WTC11 (cell line): ENCODE results near the gene F8A3. TPM values are rescaled to one million over a fixed set of nuclear protein-coding genes. Genes with fewer than 3 reads are reported as not detected.

ENCODE experiments used
- ATAC-seq: fragments of 200-7000 bp; cut with Tn5 transposase; 2 replicates; pipeline ENCODE4 v1.10.0; 2021; ENCODE audit warnings: mild to moderate bottlenecking, moderate library complexity
- CTCF ChIA-PET: fragments of 300-600 bp; sonication (Branson Sonifier 250); formaldehyde crosslinking; loops from one replicate; lab custom pipeline; 2021; ENCODE audit warnings: antibody characterized with exemption; lab: Charles Lee
- POLR2A ChIA-PET: fragments of 350-600 bp; sonication (Branson Sonifier 250); formaldehyde crosslinking; loops from one replicate; lab custom pipeline; 2021; ENCODE audit warnings: antibody characterized with exemption; lab: Charles Lee
- DNase-seq: peaks from one replicate; pipeline ENCODE4 v3.0.0; 2021; ENCODE audit warnings: low spot score
- H3K27ac Mint-ChIP-seq: 2 replicates; pipeline ENCODE4 v1.8.0; 2021; ENCODE audit warnings: mixed read lengths
- H3K27me3 Mint-ChIP-seq: 2 replicates; pipeline ENCODE4 v1.8.0; 2021; ENCODE audit warnings: low read depth, mild to moderate bottlenecking, moderate library complexity, mixed read lengths
- H3K36me3 Mint-ChIP-seq: 2 replicates; pipeline ENCODE4 v1.8.0; 2021; ENCODE audit warnings: mixed read lengths
- H3K4me1 Mint-ChIP-seq: 2 replicates; pipeline ENCODE4 v1.8.0; 2022; ENCODE audit warnings: mixed read lengths
- H3K4me3 Mint-ChIP-seq: 2 replicates; pipeline ENCODE4 v1.8.0; 2021; ENCODE audit warnings: mild to moderate bottlenecking, moderate library complexity, mixed read lengths
- H3K9me3 Mint-ChIP-seq: 2 replicates; pipeline ENCODE4 v1.8.0; 2021; ENCODE audit warnings: mixed read lengths
- ARID4B ChIP-seq: sonication (generic); formaldehyde crosslinking; IDR thresholded peaks from 2 replicates; pipeline ENCODE4 v1.8.0; 2023; ENCODE audit warnings: missing genetic modification reagents, mild to moderate bottlenecking, borderline replicate concordance
- CBFB ChIP-seq: sonication (generic); formaldehyde crosslinking; IDR thresholded peaks from 2 replicates; pipeline ENCODE4 v1.8.1; 2022; ENCODE audit warnings: mild to moderate bottlenecking, low read depth, missing genetic modification reagents
- GTF2I ChIP-seq: fragments of 250-450 bp; sonication (Bioruptor Pico); conservative IDR thresholded peaks from 2 replicates; pipeline ENCODE4 v1.4.0; 2021; ENCODE audit warnings: mild to moderate bottlenecking
- JAZF1 ChIP-seq: fragments of 250-450 bp; sonication (Bioruptor Pico); IDR thresholded peaks from 2 replicates; pipeline ENCODE4 v1.9.0; 2021; ENCODE audit warnings: moderate library complexity, mild to moderate bottlenecking, inconsistent platforms
- MLX ChIP-seq: sonication (generic); formaldehyde crosslinking; IDR thresholded peaks from 2 replicates; pipeline ENCODE4 v1.8.1; 2023; ENCODE audit warnings: mild to moderate bottlenecking, missing genetic modification reagents, moderate library complexity
- RELA ChIP-seq: sonication (generic); formaldehyde crosslinking; IDR thresholded peaks from 2 replicates; pipeline ENCODE4 v1.8.1; 2022; ENCODE audit warnings: missing genetic modification reagents, mild to moderate bottlenecking, borderline replicate concordance
- SMAD3 ChIP-seq: sonication (generic); formaldehyde crosslinking; IDR thresholded peaks from 2 replicates; pipeline ENCODE4 v1.8.0; 2022; ENCODE audit warnings: missing genetic modification reagents, mild to moderate bottlenecking, borderline replicate concordance
- TEAD1 ChIP-seq: sonication (generic); formaldehyde crosslinking; IDR thresholded peaks from 2 replicates; pipeline ENCODE4 v1.8.0; 2022; ENCODE audit warnings: mild to moderate bottlenecking, missing genetic modification reagents
- TP53 ChIP-seq: sonication (generic); formaldehyde crosslinking; IDR thresholded peaks from 2 replicates; pipeline ENCODE4 v1.8.1; 2023; ENCODE audit warnings: mild to moderate bottlenecking, missing genetic modification reagents
- ZBTB21 ChIP-seq: sonication (generic); formaldehyde crosslinking; IDR thresholded peaks from 2 replicates; pipeline ENCODE4 v1.8.1; 2023; ENCODE audit warnings: mild to moderate bottlenecking, missing genetic modification reagents, borderline replicate concordance
- ZNF138 ChIP-seq: sonication (generic); formaldehyde crosslinking; conservative IDR thresholded peaks from 2 replicates; pipeline ENCODE4 v1.8.1; 2022; ENCODE audit warnings: mild to moderate bottlenecking, moderate library complexity, missing genetic modification reagents
- ZNF219 ChIP-seq: sonication (generic); formaldehyde crosslinking; IDR thresholded peaks from 2 replicates; pipeline ENCODE4 v1.8.0; 2023; ENCODE audit warnings: missing genetic modification reagents, mild to moderate bottlenecking, borderline replicate concordance
- ZNF232 ChIP-seq: sonication (generic); formaldehyde crosslinking; IDR thresholded peaks from 2 replicates; pipeline ENCODE4 v1.8.0; 2022; ENCODE audit warnings: mild to moderate bottlenecking, missing genetic modification reagents
- ZNF396 ChIP-seq: fragments of 250-450 bp; sonication (Bioruptor Pico); IDR thresholded peaks from 2 replicates; pipeline ENCODE4 v1.8.0; 2021; ENCODE audit warnings: mild to moderate bottlenecking, moderate library complexity, borderline replicate concordance
- total RNA-seq: library from RNA; stranded (reverse); gene quantifications from 3 replicates; pipeline ENCODE4 v1.2.3, GENCODE V29; 2021
- TF ChIP-seq, protein P1 (sequence below): fragments of 250-450 bp; sonication (Bioruptor Pico); IDR thresholded peaks from 2 replicates; pipeline ENCODE4 v1.9.0; 2021; ENCODE audit warnings: moderate library complexity, mild to moderate bottlenecking, inconsistent platforms, borderline replicate concordance
- TF ChIP-seq, protein P2 (sequence below): fragments of 200-600 bp; IDR thresholded peaks from 2 replicates; pipeline ENCODE4 v1.8.0; 2022; ENCODE audit warnings: antibody characterized with exemption
- TF ChIP-seq, protein P3 (sequence below): sonication (generic); formaldehyde crosslinking; IDR thresholded peaks from 2 replicates; pipeline ENCODE4 v1.8.0; 2022; ENCODE audit warnings: missing genetic modification reagents
- TF ChIP-seq, protein P4 (sequence below): fragments of 250-450 bp; sonication (Bioruptor Pico); IDR thresholded peaks from 2 replicates; pipeline ENCODE4 v1.9.0; 2021; ENCODE audit warnings: mild to moderate bottlenecking
- TF ChIP-seq, protein P5 (sequence below): sonication (generic); formaldehyde crosslinking; IDR thresholded peaks from 2 replicates; pipeline ENCODE4 v1.8.1; 2022; ENCODE audit warnings: mild to moderate bottlenecking, moderate library complexity, missing genetic modification reagents
- TF ChIP-seq, protein P6 (sequence below): sonication (generic); formaldehyde crosslinking; IDR thresholded peaks from 2 replicates; pipeline ENCODE4 v1.8.0; 2022; ENCODE audit warnings: mild to moderate bottlenecking, missing genetic modification reagents

F8A3 gene
- total RNA-seq, 1 experiment from 2014 or later, result 7.4 TPM

GRCh38 chrX:155417769-155418168 lies 40.7 kb downstream of the F8A3 start:
- POLR2A ChIA-PET, result no interaction called here
- ATAC-seq, result no peak
- CTCF ChIA-PET, result no interaction called here
- Mint-ChIP-seq H3K4me3 (no peak overlapping the region), H3K27ac (no peak overlapping the region), H3K27me3 (no peaks in the 10 kb centered on the region), H3K9me3 (peaks cover 7% of the 10 kb centered on the region), H3K4me1 (no peaks in the 10 kb centered on the region), H3K36me3 (peaks cover 7% of the 10 kb centered on the region)
- no peak for DNase-seq
- TF ChIP-seq, protein P1, sequence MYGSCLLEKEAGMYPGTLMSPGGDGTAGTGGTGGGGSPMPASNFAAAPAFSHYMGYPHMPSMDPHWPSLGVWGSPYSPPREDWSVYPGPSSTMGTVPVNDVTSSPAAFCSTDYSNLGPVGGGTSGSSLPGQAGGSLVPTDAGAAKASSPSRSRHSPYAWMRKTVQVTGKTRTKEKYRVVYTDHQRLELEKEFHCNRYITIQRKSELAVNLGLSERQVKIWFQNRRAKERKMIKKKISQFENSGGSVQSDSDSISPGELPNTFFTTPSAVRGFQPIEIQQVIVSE (CRISPR knock-in tag), result no peak
- TF ChIP-seq ZNF138 (CRISPR knock-in tag) (no peak), JAZF1 (no peak), CBFB (CRISPR knock-in tag) (no peak), SMAD3 (no peak), ZBTB21 (no peak), GTF2I (CRISPR knock-in tag) (no peak), ZNF232 (CRISPR knock-in tag) (no peak), RELA (CRISPR knock-in tag) (no peak), MLX (CRISPR knock-in tag) (no peak), ZNF219 (CRISPR knock-in tag) (no peak), TEAD1 (CRISPR knock-in tag) (no peak), TP53 (CRISPR knock-in tag) (no peak), ZNF396 (CRISPR knock-in tag) (no peak), ARID4B (CRISPR knock-in tag) (no peak)
- TF ChIP-seq, protein P2, sequence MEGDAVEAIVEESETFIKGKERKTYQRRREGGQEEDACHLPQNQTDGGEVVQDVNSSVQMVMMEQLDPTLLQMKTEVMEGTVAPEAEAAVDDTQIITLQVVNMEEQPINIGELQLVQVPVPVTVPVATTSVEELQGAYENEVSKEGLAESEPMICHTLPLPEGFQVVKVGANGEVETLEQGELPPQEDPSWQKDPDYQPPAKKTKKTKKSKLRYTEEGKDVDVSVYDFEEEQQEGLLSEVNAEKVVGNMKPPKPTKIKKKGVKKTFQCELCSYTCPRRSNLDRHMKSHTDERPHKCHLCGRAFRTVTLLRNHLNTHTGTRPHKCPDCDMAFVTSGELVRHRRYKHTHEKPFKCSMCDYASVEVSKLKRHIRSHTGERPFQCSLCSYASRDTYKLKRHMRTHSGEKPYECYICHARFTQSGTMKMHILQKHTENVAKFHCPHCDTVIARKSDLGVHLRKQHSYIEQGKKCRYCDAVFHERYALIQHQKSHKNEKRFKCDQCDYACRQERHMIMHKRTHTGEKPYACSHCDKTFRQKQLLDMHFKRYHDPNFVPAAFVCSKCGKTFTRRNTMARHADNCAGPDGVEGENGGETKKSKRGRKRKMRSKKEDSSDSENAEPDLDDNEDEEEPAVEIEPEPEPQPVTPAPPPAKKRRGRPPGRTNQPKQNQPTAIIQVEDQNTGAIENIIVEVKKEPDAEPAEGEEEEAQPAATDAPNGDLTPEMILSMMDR, result no peak
- TF ChIP-seq, protein P3, sequence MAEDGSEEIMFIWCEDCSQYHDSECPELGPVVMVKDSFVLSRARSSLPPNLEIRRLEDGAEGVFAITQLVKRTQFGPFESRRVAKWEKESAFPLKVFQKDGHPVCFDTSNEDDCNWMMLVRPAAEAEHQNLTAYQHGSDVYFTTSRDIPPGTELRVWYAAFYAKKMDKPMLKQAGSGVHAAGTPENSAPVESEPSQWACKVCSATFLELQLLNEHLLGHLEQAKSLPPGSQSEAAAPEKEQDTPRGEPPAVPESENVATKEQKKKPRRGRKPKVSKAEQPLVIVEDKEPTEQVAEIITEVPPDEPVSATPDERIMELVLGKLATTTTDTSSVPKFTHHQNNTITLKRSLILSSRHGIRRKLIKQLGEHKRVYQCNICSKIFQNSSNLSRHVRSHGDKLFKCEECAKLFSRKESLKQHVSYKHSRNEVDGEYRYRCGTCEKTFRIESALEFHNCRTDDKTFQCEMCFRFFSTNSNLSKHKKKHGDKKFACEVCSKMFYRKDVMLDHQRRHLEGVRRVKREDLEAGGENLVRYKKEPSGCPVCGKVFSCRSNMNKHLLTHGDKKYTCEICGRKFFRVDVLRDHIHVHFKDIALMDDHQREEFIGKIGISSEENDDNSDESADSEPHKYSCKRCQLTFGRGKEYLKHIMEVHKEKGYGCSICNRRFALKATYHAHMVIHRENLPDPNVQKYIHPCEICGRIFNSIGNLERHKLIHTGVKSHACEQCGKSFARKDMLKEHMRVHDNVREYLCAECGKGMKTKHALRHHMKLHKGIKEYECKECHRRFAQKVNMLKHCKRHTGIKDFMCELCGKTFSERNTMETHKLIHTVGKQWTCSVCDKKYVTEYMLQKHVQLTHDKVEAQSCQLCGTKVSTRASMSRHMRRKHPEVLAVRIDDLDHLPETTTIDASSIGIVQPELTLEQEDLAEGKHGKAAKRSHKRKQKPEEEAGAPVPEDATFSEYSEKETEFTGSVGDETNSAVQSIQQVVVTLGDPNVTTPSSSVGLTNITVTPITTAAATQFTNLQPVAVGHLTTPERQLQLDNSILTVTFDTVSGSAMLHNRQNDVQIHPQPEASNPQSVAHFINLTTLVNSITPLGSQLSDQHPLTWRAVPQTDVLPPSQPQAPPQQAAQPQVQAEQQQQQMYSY, result no peak
- TF ChIP-seq, protein P4, sequence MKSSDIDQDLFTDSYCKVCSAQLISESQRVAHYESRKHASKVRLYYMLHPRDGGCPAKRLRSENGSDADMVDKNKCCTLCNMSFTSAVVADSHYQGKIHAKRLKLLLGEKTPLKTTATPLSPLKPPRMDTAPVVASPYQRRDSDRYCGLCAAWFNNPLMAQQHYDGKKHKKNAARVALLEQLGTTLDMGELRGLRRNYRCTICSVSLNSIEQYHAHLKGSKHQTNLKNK, result no peak
- TF ChIP-seq, protein P5, sequence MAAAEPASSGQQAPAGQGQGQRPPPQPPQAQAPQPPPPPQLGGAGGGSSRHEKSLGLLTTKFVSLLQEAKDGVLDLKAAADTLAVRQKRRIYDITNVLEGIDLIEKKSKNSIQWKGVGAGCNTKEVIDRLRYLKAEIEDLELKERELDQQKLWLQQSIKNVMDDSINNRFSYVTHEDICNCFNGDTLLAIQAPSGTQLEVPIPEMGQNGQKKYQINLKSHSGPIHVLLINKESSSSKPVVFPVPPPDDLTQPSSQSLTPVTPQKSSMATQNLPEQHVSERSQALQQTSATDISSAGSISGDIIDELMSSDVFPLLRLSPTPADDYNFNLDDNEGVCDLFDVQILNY (CRISPR knock-in tag), result no peak
- TF ChIP-seq, protein P6, sequence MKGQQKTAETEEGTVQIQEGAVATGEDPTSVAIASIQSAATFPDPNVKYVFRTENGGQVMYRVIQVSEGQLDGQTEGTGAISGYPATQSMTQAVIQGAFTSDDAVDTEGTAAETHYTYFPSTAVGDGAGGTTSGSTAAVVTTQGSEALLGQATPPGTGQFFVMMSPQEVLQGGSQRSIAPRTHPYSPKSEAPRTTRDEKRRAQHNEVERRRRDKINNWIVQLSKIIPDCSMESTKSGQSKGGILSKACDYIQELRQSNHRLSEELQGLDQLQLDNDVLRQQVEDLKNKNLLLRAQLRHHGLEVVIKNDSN (CRISPR knock-in tag), result no peak
- TF ChIP-seq, all 79 proteins: peak for 0
